Gastroesophageal sphincter (tissue), 4 donors: ENCODE measurements around the gene NT5C1B. TPM values are rescaled to one million over a fixed set of nuclear protein-coding genes. Genes with fewer than 3 reads are reported as not detected.
A peak's percentile ranks its signal among the peaks of the same experiment; 100 is the strongest.

Experiments used
- ATAC-seq: fragments of 150-250 bp; one replicate; pipeline ENCODE4 v1.9.1; 2016; ENCODE audit warnings: mild to moderate bottlenecking, moderate library complexity
- H3K27ac ChIP-seq, 4 donors: fragments of 200-600 bp; sonication (generic) in 3 of 4; 1 replicate in 3 of 4; 2 replicates in 1 of 4; pipeline ENCODE4 v1.5.1; 2016 to 2019
- H3K27me3 ChIP-seq: fragments of 200-600 bp; sonication (generic); one replicate; pipeline ENCODE4 v1.5.1; 2019
- H3K36me3 ChIP-seq, 2 donors: fragments of 200-600 bp; sonication (generic); one replicate each; pipeline ENCODE4 v1.5.1; 2019; ENCODE audit warnings: control low read depth in 1 of 2
- H3K4me1 ChIP-seq, 3 donors: fragments of 200-600 bp; sonication (generic); 1 replicate in 2 of 3; 2 replicates in 1 of 3; pipeline ENCODE4 v1.5.1; 2016 to 2019; ENCODE audit warnings: control low read depth in 2 of 3
- H3K4me3 ChIP-seq, 2 donors: fragments of 200-600 bp; sonication (generic); one replicate each; pipeline ENCODE4 v1.5.1; 2019; ENCODE audit warnings: mild to moderate bottlenecking in 1 of 2, moderate library complexity in 1 of 2
- H3K9me3 ChIP-seq, 3 donors: fragments of 200-600 bp; sonication (generic); one replicate each; pipeline ENCODE4 v1.5.1; 2017 to 2019; ENCODE audit warnings: control low read depth in 2 of 3
- EP300 ChIP-seq: sonication (generic); formaldehyde crosslinking; IDR thresholded peaks from one replicate; pipeline ENCODE4 v1.6.1; 2017; ENCODE audit warnings: antibody characterized with exemption, mild to moderate bottlenecking
- POLR2A ChIP-seq, 2 donors: fragments of 450-650 bp; IDR thresholded peaks; one replicate each; pipeline ENCODE4 v1.6.1; 2017; ENCODE audit warnings: antibody characterized with exemption in 2 of 2, mild to moderate bottlenecking in 2 of 2, moderate library complexity in 1 of 2
- POLR2AphosphoS5 ChIP-seq: sonication (generic); formaldehyde crosslinking; IDR thresholded peaks from one replicate; pipeline ENCODE4 v1.6.1; 2017; ENCODE audit warnings: antibody characterized with exemption
- WGBS, 2 donors: methylation state at CpG; one replicate each; pipeline ENCODE4 v1.1.5; 2018; ENCODE audit warnings: low coverage in 1 of 2; 5-methylcytosine and 5-hydroxymethylcytosine counted together
- total RNA-seq, 4 donors: library from RNA; depleted of rRNA; stranded (reverse); fragments of >200 nt; gene quantifications; one replicate each; pipeline ENCODE4 v1.1.0, GENCODE V29; 2016
- TF ChIP-seq, protein P1 (sequence below), 4 experiments: fragments of 200-600 bp in 2 of 4; fragments of 450-650 bp in 2 of 4; sonication (generic) in 1 of 4; IDR thresholded peaks; one replicate each; pipeline ENCODE4 v1.5.1; 2017 to 2019; ENCODE audit warnings: antibody characterized with exemption in 4 of 4, mild to moderate bottlenecking in 2 of 4, moderate library complexity in 2 of 4

NT5C1B gene
- total RNA-seq, 4 donors from 2014 or later: 0.39 TPM; not detected in 3

DNA sequence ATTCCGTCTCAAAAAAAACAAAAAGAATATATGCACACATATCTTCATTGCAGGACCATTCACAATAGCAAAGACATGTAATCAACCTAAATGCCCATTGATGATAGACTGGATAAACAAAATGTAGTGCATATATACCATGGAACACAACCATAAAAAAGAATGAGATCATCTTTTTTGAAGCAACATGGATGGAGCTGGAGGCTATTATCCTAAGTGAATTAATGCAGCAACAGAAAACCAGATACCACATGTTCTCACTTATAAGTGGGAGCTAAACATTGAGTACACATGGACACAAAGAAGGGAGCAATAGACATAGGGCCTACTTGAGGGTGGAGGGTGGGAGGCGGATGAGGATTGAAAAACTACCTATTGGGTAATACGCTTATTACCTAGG is 8.8 kb downstream of the NT5C1B start:
- no peak overlapping the region for H3K4me3 ChIP-seq
- no peaks in the 10 kb centered on the region for H3K27me3 ChIP-seq
- no peak for ATAC-seq
- no peaks in the 10 kb centered on the region for H3K36me3 ChIP-seq
- H3K27ac ChIP-seq: no peak overlapping the region
- H3K4me1 ChIP-seq: no peaks in the 10 kb centered on the region
- 88 to 100% methylated on average over 2 to 3 of the region's 3 CpGs for WGBS, 2 donors
- peaks cover 0 to 14% (median 0%) of the 10 kb centered on the region in 3 donors for H3K9me3 ChIP-seq
- no peak for TF ChIP-seq EP300
- TF ChIP-seq POLR2AphosphoS5: no peak
- TF ChIP-seq, protein P1, sequence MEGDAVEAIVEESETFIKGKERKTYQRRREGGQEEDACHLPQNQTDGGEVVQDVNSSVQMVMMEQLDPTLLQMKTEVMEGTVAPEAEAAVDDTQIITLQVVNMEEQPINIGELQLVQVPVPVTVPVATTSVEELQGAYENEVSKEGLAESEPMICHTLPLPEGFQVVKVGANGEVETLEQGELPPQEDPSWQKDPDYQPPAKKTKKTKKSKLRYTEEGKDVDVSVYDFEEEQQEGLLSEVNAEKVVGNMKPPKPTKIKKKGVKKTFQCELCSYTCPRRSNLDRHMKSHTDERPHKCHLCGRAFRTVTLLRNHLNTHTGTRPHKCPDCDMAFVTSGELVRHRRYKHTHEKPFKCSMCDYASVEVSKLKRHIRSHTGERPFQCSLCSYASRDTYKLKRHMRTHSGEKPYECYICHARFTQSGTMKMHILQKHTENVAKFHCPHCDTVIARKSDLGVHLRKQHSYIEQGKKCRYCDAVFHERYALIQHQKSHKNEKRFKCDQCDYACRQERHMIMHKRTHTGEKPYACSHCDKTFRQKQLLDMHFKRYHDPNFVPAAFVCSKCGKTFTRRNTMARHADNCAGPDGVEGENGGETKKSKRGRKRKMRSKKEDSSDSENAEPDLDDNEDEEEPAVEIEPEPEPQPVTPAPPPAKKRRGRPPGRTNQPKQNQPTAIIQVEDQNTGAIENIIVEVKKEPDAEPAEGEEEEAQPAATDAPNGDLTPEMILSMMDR (IDR thresholded peaks at IDR 0.05): no peak
- TF ChIP-seq POLR2A (IDR thresholded peaks at IDR 0.05): no peak

DNA sequence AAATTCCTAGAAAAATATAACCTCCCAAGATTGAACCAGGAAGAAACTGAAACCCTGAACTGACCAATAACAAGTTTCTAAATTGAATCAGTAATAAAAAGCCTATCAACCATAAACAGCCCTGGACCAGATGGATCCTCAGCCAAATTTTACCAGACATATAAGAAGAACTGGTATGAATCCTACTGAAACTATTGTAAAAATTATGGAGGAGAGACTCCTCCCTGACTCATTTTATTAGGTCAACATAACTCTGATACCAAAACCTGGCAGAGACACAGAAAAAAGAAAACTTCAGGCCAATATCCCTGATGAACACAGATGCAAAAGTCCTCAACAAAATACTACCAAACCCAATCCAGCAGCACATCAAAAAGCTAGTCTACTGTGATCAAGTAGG is 11.3 kb downstream of the NT5C1B start:
- ATAC-seq: no peak
- H3K27me3 ChIP-seq: no peaks in the 10 kb centered on the region
- no peak overlapping the region for H3K27ac ChIP-seq
- no peaks in the 10 kb centered on the region for H3K36me3 ChIP-seq
- H3K4me1 ChIP-seq: no peaks in the 10 kb centered on the region
- TF ChIP-seq EP300 (no peak), POLR2AphosphoS5 (no peak), POLR2A (IDR thresholded peaks at IDR 0.05) (no peak)
- TF ChIP-seq, protein P1 (IDR thresholded peaks at IDR 0.05): no peak
- peaks cover 0 to 14% (median 0%) of the 10 kb centered on the region in 3 donors for H3K9me3 ChIP-seq
- H3K4me3 ChIP-seq: no peak overlapping the region

DNA sequence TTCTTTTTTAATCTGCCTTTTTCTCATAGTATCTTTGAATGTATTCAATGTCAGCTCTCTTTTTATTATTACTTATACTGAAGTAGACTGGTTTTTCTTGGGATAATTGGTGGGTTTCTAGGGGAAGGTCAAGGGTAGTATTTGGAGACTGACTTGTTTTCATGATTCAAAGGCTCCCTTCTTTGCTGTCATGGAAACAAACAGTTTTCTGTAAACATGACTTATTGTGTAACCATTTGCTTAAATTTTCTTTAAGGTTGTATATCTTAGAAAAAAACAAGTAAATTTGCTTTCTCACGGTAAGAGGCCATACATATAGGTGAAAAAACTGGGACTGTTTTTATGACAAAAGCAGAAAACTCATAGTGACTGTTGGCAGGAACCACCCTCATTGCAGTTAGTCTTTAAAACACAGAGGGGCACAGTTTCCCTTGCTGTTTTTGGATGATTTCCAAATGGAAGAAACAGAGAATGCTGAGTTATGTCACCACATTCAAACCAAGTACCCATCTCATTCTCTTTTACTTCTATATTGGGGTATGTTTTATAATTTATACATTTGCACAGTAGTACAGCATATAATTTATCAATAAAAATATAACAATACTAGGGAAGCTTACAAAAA is 23.1 kb downstream of the NT5C1B start:
- Histone ChIP-seq H3K4me1 (peaks cover 0 to 6% (median under 1%) of the 10 kb centered on the region in 3 donors), H3K4me3 (no peak overlapping the region), H3K36me3 (peaks cover 0 to 17% of the 10 kb centered on the region in 2 donors), H3K9me3 (peaks cover 0 to 10% (median 0%) of the 10 kb centered on the region in 3 donors), H3K27me3 (no peaks in the 10 kb centered on the region), H3K27ac (no peak overlapping the region)
- WGBS, 2 donors: 85% methylated on average over 1 of the region's 1 CpG; no CpG with 5 or more reads in 1 of the 2 donors
- ATAC-seq: no peak
- no peak for TF ChIP-seq EP300
- no peak for TF ChIP-seq POLR2A (IDR thresholded peaks at IDR 0.05)
- no peak for TF ChIP-seq POLR2AphosphoS5
- TF ChIP-seq, protein P1 (IDR thresholded peaks at IDR 0.05): no peak

DNA sequence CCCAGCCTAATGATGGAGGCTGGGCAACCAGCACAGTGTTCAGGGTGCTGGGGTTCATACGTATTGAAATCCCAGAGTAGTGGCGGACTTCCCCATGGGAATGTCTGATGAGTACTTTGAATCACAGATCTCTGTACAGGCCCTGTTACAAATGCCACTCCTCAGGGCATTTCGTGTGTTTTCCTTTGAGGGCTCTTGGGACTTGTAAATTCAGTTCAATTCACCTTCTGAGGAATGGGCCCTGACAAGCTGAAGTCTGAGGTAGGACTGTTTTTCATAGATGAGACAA is 28.6 kb downstream of the NT5C1B start:
- H3K9me3 ChIP-seq: peaks cover 0 to 10% (median 0%) of the 10 kb centered on the region in 3 donors
- no peak for ATAC-seq
- H3K4me3 ChIP-seq: peak overlapping the region; percentile 88 to 91
- WGBS, 2 donors: 20% methylated on average over 1 of the region's 3 CpGs; no CpG with 5 or more reads in 1 of the 2 donors
- no peaks in the 10 kb centered on the region for H3K27me3 ChIP-seq
- peaks cover 18 to 51% (median 19%) of the 10 kb centered on the region in 3 donors for H3K4me1 ChIP-seq
- peak overlapping the region; percentile 96 to 99 (median 98) for H3K27ac ChIP-seq
- H3K36me3 ChIP-seq: peaks cover 3 to 12% of the 10 kb centered on the region in 2 donors
- TF ChIP-seq, protein P1 (IDR thresholded peaks at IDR 0.05): no peak
- TF ChIP-seq POLR2A (IDR thresholded peaks at IDR 0.05) (no peak), POLR2AphosphoS5 (no peak), EP300 (no peak)

DNA sequence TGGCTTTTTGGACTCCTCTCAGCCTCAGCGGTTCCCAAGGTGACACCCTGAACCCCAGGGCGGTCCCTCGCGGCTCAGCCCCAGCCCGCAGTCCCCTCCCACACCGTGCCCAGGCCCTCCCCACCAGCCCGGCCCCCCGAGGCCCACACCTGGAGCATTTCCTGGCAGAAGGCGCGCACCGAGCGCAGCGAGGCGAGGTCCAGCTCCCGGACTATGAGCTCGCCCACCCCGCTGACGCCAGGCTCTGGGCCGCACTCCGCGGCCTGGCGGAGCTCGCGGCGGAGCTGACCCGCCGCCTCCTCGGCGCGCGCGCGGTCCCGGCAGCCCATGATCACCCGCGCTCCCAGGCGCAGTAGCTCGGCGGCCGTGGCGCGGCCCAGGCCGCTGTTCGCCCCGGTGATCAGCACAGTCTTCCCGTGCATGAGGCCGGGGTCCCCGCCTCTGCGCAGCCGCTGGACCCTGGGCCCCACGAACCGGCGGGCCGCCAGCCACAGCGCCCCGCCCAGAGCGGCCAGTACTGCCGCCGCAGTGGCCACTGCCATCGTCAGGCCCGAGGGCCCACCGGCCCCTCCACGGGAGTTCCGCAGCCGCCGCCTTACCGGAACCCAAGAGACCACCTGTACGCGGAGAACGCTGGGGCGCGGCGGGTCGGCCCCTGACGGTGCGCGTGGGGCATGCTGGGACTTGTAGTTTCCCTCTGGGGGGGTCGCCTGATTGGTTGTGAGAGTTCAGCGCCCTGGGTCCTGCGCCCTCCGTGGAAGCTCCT is 29.2 kb downstream of the NT5C1B start, which contains the start of gene RDH14:
Gene RDH14 (minus strand): TSS at position 623 of the 766 bp plus-strand sequence. CDS start 81 bp downstream, at position 542.
- Histone ChIP-seq H3K27ac (peak within 1 kb of the TSS; percentile 96 to 99 (median 98)), H3K4me1 (peaks cover 18 to 52% (median 19%) of the 10 kb centered on the region in 3 donors), H3K9me3 (peaks cover 0 to 10% (median 0%) of the 10 kb centered on the region in 3 donors), H3K4me3 (peak within 1 kb of the TSS; percentile 88 to 91), H3K27me3 (no peaks in the 10 kb centered on the region), H3K36me3 (peaks cover 6 to 16% of the 10 kb centered on the region in 2 donors)
- peak; percentile 97 for ATAC-seq
- TF ChIP-seq POLR2A (IDR thresholded peaks at IDR 0.05) (peak; percentile 75 to 90), EP300 (no peak), POLR2AphosphoS5 (peak; percentile 89)
- TF ChIP-seq, protein P1 (IDR thresholded peaks at IDR 0.05): peak in 2 of 4 experiments; percentile 9 to 19
- WGBS, 2 donors: no CpG with 5 or more reads among the region's 81 CpGs
